ENCODE data around the gene SHH.
A peak's percentile ranks its signal among the peaks of the same experiment; 100 is the strongest.
"Not testable (repeated sequence)": the region's sequence is repeated elsewhere in the genome, so short reads cannot be mapped to it uniquely, and the experiment has no call there.

SHH gene

GRCh38 chr7:155818820-155819168 is 6.5 kb upstream of the SHH start:
- no peak for DNase-seq

- DNase-seq = no peak
Observed at GRCh38 chr7:155818154-155818819, 6.0 kb upstream of the SHH start.

GRCh38 chr7:155817515-155817914 is 5.3 kb upstream of the SHH start:
- not testable (repeated sequence) for DNase-seq

- no peak for DNase-seq
Observed at GRCh38 chr7:155816996-155817395, 4.7 kb upstream of the SHH start.

GRCh38 chr7:155816192-155816508 is 3.9 kb upstream of the SHH start:
- DNase-seq = no peak

- DNase-seq = peak; percentile 28
Observed at GRCh38 chr7:155815332-155816191, 3.3 kb upstream of the SHH start.

GRCh38 chr7:155814316-155815276 is 2.3 kb upstream of the SHH start:
- no peak for DNase-seq

- DNase-seq = no peak
Observed at GRCh38 chr7:155813546-155814315, 1.5 kb upstream of the SHH start.

- DNase-seq = no peak
Observed at GRCh38 chr7:155813125-155813524, 862 bp upstream of the SHH start.

- no peak for DNase-seq
Observed at GRCh38 chr7:155811560-155811894, 736 bp downstream of the SHH start.

- DNase-seq = no peak
Observed at GRCh38 chr7:155810770-155811559, 1.3 kb downstream of the SHH start.

GRCh38 chr7:155809947-155810769 is 2.1 kb downstream of the SHH start:
- DNase-seq = no peak

GRCh38 chr7:155809332-155809946 is 2.8 kb downstream of the SHH start:
- no peak for DNase-seq

- no peak for DNase-seq
Observed at GRCh38 chr7:155808549-155809331, 3.5 kb downstream of the SHH start.

GRCh38 chr7:155807789-155808548 is 4.3 kb downstream of the SHH start:
- DNase-seq = no peak

GRCh38 chr7:155807065-155807671 is 5.1 kb downstream of the SHH start:
- DNase-seq = no peak

- DNase-seq = no peak
Observed at GRCh38 chr7:155806096-155806871, 6.0 kb downstream of the SHH start.

GRCh38 chr7:155805826-155806095 is 6.5 kb downstream of the SHH start:
- DNase-seq = no peak

Data from T-helper 9 cell (primary cell).